CD4-positive, alpha-beta T cell treated with Interleukin-2 at 100 ng/mL for 4 hours (primary cell): Measurements from ENCODE around the gene IGLL1.

Experiments
- DNase-seq: peaks from one replicate; pipeline ENCODE4 v3.0.0-alpha.2; 2020; ENCODE audit warnings: low spot score

The IGLL1 gene

DNA sequence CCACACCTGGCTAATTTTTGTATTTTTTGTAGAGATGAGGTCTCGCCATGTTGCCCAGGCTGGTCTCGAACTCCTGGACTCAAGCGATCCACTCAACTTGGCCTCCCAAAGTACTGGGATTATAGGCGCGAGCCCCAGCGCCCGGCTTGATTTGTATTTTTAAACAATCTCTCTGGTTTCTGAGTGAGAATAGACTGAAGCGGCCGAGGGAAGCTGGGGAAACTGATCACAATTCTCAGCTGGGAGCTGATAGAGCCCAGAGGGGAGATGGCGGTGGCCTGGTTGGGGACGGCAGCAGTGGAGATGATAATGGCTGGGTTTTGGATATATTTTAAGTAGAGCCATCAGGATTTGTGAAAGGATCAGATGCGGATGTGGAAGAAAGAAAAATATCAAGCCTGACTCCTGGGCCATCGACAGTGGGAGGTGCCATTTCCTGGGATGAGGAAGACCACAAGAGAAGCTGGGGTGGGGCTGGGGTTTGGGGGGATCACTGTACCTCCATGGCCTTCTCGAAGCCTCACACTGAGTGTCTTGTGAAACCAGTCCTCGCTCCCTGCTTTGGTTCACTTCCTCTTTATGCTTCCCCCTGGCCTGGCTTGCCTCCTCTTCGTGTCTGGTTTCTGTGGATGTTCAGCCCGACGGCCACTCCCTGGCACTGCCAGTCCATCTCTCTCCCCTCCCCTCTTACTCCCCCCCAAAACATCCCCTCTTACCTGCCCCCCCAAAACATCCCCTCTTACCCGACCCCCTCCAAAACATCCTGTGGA is 51.9 kb downstream of the IGLL1 start:
- no peak for DNase-seq

DNA sequence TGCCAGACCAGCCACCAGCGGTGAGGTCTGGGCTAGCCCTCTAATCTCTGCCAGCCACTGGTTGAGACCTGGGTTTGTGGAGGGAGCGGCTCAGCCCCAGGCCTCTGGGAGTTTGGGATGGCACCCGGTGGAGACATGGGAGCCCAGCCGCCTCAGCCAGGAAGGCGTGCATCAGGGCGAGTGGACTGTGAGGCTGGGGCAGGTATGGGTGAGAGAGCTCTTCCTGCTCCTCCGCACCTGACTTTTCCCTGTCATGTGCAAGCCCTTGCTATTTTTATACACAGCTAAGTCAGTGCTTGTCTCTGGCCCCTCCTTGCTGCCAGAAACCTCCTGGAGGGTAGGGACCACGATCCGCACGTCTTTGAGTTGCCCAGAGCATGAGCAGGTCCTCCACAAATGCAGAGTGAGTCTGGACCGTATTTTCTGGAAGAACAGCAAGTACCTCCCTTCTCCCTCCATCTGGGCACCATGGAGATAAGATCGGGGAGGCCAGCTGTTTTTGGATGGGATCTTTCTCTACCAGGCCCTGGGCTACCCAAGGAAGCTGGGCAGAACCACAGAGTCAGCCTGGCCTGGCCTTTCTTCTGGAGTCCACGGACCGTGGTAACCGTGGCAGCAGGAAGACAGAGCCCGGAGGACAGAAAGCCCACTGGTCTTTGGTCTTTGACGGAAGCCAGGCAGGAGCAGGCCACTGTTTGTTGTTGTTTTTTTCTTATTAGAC is 53.3 kb downstream of the IGLL1 start:
- DNase-seq, result no peak

DNA sequence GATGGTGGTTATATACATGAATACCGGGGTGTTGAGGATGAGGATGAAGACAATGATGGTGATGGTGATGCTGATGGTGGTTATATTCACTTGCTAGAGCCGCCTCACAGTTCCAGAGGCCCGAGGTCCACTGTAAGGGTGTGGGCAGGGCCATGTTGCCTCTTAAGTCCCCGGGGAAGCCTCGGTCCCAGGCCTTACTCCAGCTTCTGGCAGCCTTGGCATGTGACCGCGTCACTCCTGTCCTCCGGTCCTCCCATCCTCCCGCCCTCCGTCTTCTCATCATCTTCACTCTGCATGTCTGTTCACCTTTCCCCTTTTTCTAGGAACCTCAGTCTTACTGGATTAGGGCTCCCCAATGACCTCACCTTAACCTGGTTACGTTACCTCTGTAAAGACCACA is 54.6 kb downstream of the IGLL1 start:
- DNase-seq, result no peak

DNA sequence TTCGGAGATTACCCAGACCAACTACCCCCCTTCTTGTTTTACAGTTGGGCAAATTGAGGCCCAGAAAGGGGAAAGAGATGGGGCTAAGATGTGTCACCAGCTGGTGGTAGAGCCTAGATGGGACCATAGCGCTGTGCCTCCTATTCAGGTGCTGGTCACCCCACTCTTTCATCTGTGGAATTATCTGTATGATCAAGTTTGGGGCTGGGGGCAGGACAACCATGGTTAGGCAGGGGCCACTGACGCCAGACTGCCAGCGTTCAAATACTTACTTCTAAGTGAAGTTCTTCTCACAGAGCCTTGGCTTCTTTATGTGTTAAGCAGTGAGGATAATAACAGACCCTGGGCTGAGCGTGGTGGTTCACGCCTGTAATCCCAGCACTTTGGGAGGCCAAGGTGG is 55.9 kb downstream of the IGLL1 start:
- no peak for DNase-seq

DNA sequence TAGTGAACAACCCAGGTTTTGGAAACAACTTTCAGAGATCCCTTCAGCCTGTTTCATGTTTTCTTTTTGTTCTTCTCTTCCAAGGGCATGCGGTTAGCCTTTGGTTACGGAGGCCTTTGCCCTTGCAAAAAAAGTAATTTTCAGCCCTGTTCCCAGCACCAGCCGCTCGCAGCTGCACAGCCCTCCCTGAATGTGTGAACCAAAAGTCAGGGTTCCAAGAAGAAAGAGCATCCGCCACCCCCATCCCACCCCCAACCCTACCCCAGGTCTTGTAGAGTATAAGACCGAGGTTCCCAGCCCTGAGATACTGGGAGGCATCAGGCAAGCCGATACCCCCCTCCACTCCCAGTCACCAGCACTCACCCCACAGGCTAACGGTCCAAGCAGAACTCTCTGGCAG is 56.4 kb downstream of the IGLL1 start:
- no peak for DNase-seq
